ENCODE measurements around the gene PITPNB. TPM values are rescaled to one million over a fixed set of nuclear protein-coding genes. Genes with fewer than 3 reads are reported as not detected.
A peak's percentile ranks its signal among the peaks of the same experiment; 100 is the strongest.

The PITPNB gene
- total RNA-seq, 1 experiment from 2014 or later: 19.3 TPM

- peak; percentile 51 for DNase-seq (ENCODE audit: low read depth)
Measured at GRCh38 chr22:27880778-27881394, 38.2 kb downstream of the PITPNB start.

GRCh38 chr22:27879923-27880322, 39.1 kb downstream of the PITPNB start:
- DNase-seq (ENCODE audit: low read depth): peak; percentile 30

- DNase-seq (ENCODE audit: low read depth): no peak
Measured at GRCh38 chr22:27878541-27878940, 40.5 kb downstream of the PITPNB start.

GRCh38 chr22:27877501-27877900, 41.6 kb downstream of the PITPNB start:
- no peak for DNase-seq (ENCODE audit: low read depth)

GRCh38 chr22:27876684-27877083, 42.4 kb downstream of the PITPNB start:
- no peak for DNase-seq (ENCODE audit: low read depth)

GRCh38 chr22:27875951-27876350, 43.1 kb downstream of the PITPNB start:
- no peak for DNase-seq (ENCODE audit: low read depth)

GRCh38 chr22:27874764-27875163, 44.3 kb downstream of the PITPNB start:
- no peak for DNase-seq (ENCODE audit: low read depth)

- no peak for DNase-seq (ENCODE audit: low read depth)
Measured at GRCh38 chr22:27874185-27874584, 44.9 kb downstream of the PITPNB start.

- no peak for DNase-seq (ENCODE audit: low read depth)
Measured at GRCh38 chr22:27873472-27873871, 45.6 kb downstream of the PITPNB start.

- DNase-seq (ENCODE audit: low read depth): no peak
Measured at GRCh38 chr22:27872488-27872887, 46.6 kb downstream of the PITPNB start.

- no peak for DNase-seq (ENCODE audit: low read depth)
Measured at GRCh38 chr22:27871306-27872014, 47.6 kb downstream of the PITPNB start.

- no peak for DNase-seq (ENCODE audit: low read depth)
Measured at GRCh38 chr22:27870234-27871191, 48.5 kb downstream of the PITPNB start.

- no peak for DNase-seq (ENCODE audit: low read depth)
Measured at GRCh38 chr22:27868732-27869282, 50.2 kb downstream of the PITPNB start.

- DNase-seq (ENCODE audit: low read depth): no peak
Measured at GRCh38 chr22:27867953-27868731, 50.9 kb downstream of the PITPNB start.

GRCh38 chr22:27867085-27867952, 51.7 kb downstream of the PITPNB start:
- no peak for DNase-seq (ENCODE audit: low read depth)

GRCh38 chr22:27866135-27867084, 52.6 kb downstream of the PITPNB start:
- peak; percentile 51 for DNase-seq (ENCODE audit: low read depth)

- DNase-seq (ENCODE audit: low read depth): no peak
Measured at GRCh38 chr22:27865496-27865895, 53.6 kb downstream of the PITPNB start.

GRCh38 chr22:27863556-27863955, 55.5 kb downstream of the PITPNB start:
- no peak for DNase-seq (ENCODE audit: low read depth)

GRCh38 chr22:27863001-27863400, 56.1 kb downstream of the PITPNB start:
- no peak for DNase-seq (ENCODE audit: low read depth)
